ENCODE data around the gene U2AF2. TPM values are rescaled to one million over a fixed set of nuclear protein-coding genes. Genes with fewer than 3 reads are reported as not detected.

U2AF2 gene
- total RNA-seq, 1 donor from 2014 or later: 194 TPM

DNA sequence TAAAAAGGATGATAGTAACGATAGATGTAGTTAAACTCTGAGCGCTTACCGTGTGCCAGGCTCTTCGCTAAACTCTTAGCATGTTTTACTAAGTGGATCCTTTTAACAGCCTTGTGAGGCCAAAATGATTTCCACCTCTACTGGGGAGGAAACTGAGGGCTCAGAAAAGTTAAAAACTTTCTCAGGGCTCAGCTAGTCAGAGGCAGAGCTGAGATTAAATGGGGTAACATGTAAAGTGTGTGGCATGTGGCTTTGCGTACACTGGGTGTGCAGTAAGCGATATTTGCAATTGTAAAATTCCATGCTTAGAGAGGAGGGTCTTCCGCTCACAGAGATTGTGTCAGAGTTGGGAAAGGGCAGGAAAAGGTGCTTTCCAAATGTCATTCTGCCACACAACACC, 1.7 kb downstream of the U2AF2 start:
- Histone ChIP-seq H2AFZ (ENCODE audit: low read depth, low read length) (no peak overlapping the region), H3K4me2 (ENCODE audit: low read length) (peak overlapping the region; percentile 97), H3K79me2 (ENCODE audit: insufficient read depth, low read length) (peaks cover 67% of the 10 kb centered on the region), H3K4me1 (ENCODE audit: insufficient read depth, low read length) (peaks cover 26% of the 10 kb centered on the region), H3K4me3 (ENCODE audit: insufficient read depth, low read depth, low read length) (peak overlapping the region; percentile 94), H3K9ac (ENCODE audit: low read length) (peak overlapping the region; percentile 99), H3K36me3 (ENCODE audit: insufficient read depth, low read length) (no peaks in the 10 kb centered on the region), H3K27me3 (ENCODE audit: insufficient read depth, low read length) (no peaks in the 10 kb centered on the region), H3K27ac (ENCODE audit: low read depth, low read length) (peak overlapping the region; percentile 99), H4K20me1 (ENCODE audit: insufficient read depth, low read length) (peaks cover 62% of the 10 kb centered on the region), H3K9me3 (ENCODE audit: insufficient read depth, low read depth, low read length) (no peaks in the 10 kb centered on the region)
- no peak for TF ChIP-seq EZH2 (IDR thresholded peaks at IDR 0.05; ENCODE audit: insufficient read depth, low read length)
- TF ChIP-seq, protein P1, sequence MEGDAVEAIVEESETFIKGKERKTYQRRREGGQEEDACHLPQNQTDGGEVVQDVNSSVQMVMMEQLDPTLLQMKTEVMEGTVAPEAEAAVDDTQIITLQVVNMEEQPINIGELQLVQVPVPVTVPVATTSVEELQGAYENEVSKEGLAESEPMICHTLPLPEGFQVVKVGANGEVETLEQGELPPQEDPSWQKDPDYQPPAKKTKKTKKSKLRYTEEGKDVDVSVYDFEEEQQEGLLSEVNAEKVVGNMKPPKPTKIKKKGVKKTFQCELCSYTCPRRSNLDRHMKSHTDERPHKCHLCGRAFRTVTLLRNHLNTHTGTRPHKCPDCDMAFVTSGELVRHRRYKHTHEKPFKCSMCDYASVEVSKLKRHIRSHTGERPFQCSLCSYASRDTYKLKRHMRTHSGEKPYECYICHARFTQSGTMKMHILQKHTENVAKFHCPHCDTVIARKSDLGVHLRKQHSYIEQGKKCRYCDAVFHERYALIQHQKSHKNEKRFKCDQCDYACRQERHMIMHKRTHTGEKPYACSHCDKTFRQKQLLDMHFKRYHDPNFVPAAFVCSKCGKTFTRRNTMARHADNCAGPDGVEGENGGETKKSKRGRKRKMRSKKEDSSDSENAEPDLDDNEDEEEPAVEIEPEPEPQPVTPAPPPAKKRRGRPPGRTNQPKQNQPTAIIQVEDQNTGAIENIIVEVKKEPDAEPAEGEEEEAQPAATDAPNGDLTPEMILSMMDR (IDR thresholded peaks at IDR 0.05; ENCODE audit: insufficient read depth, low read depth, low read length): no peak
- DNase-seq (ENCODE audit: low read depth) (no peak), FAIRE-seq (no peak)
- peaks cover 26% of the 10 kb centered on the region for H3K4me1 Mint-ChIP-seq (ENCODE audit: low read depth, unreplicated experiment)
- peaks cover 10% of the 10 kb centered on the region for H3K36me3 Mint-ChIP-seq (ENCODE audit: low read depth, unreplicated experiment)
- H3K4me3 Mint-ChIP-seq (ENCODE audit: unreplicated experiment): peak overlapping the region; percentile 96
- no peaks in the 10 kb centered on the region for H3K9me3 Mint-ChIP-seq (ENCODE audit: unreplicated experiment)
- H3K27ac Mint-ChIP-seq (ENCODE audit: unreplicated experiment): peak overlapping the region; percentile 93
- no peaks in the 10 kb centered on the region for H3K27me3 Mint-ChIP-seq (ENCODE audit: low read depth, unreplicated experiment)

DNA sequence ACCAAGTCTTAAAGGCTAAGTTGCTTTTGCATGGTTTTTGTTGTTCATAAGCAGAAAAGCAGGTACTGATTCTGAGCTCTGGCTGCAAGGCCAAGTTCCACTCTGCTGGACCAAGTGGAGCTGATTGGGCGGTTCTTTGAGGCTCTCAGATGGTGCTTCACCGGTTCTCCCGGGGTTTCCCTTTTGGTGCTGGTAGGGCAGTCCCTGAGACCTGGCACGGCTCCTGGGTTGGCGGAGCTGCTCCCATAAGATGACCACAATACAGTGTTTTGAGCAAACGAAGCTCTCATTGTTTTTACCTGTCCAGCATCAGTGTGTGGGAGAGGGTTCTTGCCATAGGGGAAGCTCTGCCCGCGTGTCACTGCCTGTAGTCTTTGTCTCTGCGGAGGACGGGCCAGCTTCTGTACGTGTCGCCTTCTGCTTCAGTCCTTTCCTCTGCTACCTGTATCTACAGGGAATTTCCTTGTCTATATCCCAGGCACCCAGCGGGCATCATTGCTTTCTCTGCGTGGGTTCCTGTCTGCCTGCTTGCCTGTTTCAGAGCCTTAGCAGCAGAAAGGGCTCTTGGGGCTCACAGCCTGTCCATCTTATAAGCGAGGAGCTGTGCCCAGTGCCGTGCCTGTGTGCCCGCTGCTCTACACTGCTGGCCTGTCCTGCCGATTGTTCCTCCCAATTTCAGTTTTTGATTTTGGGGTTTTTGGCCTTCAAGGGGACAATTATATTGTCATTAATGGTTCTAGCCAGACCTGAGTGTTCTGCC, 2.3 kb downstream of the U2AF2 start:
- Histone ChIP-seq H3K9ac (ENCODE audit: low read length) (peak overlapping the region; percentile 99), H3K4me1 (ENCODE audit: insufficient read depth, low read length) (peaks cover 26% of the 10 kb centered on the region), H4K20me1 (ENCODE audit: insufficient read depth, low read length) (peaks cover 68% of the 10 kb centered on the region), H3K4me3 (ENCODE audit: insufficient read depth, low read depth, low read length) (peak overlapping the region; percentile 94), H3K36me3 (ENCODE audit: insufficient read depth, low read length) (no peaks in the 10 kb centered on the region), H3K4me2 (ENCODE audit: low read length) (peak overlapping the region; percentile 97), H3K9me3 (ENCODE audit: insufficient read depth, low read depth, low read length) (no peaks in the 10 kb centered on the region), H2AFZ (ENCODE audit: low read depth, low read length) (no peak overlapping the region), H3K27ac (ENCODE audit: low read depth, low read length) (no peak overlapping the region), H3K27me3 (ENCODE audit: insufficient read depth, low read length) (no peaks in the 10 kb centered on the region), H3K79me2 (ENCODE audit: insufficient read depth, low read length) (peaks cover 74% of the 10 kb centered on the region)
- DNase-seq (ENCODE audit: low read depth): no peak
- Mint-ChIP-seq H3K36me3 (ENCODE audit: low read depth, unreplicated experiment) (peaks cover 6% of the 10 kb centered on the region), H3K9me3 (ENCODE audit: unreplicated experiment) (no peaks in the 10 kb centered on the region), H3K27me3 (ENCODE audit: low read depth, unreplicated experiment) (no peaks in the 10 kb centered on the region), H3K4me3 (ENCODE audit: unreplicated experiment) (peak overlapping the region; percentile 96), H3K27ac (ENCODE audit: unreplicated experiment) (peak overlapping the region; percentile 8), H3K4me1 (ENCODE audit: low read depth, unreplicated experiment) (peaks cover 26% of the 10 kb centered on the region)
- TF ChIP-seq, protein P1 (IDR thresholded peaks at IDR 0.05; ENCODE audit: insufficient read depth, low read depth, low read length): no peak
- no peak for TF ChIP-seq EZH2 (IDR thresholded peaks at IDR 0.05; ENCODE audit: insufficient read depth, low read length)
- FAIRE-seq: no peak

Measured in astrocyte (in vitro differentiated cells and primary cell).